Left ventricle myocardium superior (tissue), 1 donor: ENCODE results near the gene EVX2. TPM values are rescaled to one million over a fixed set of nuclear protein-coding genes. Genes with fewer than 3 reads are reported as not detected.

Experiments
- ATAC-seq: fragments of 200-7000 bp; cut with Tn5 transposase; one replicate; pipeline ENCODE4 v1.9.1; 2020; ENCODE audit warnings: mild to moderate bottlenecking, moderate library complexity
- DNase-seq: peaks from one replicate; pipeline ENCODE4 v3.0.0-alpha.2; 2020
- intact Hi-C: fragments of 100-400 bp; cut with micrococcal nuclease; formaldehyde crosslinking; loops from one replicate; pipeline ENCODE4 v1.11.0; 2022
- total RNA-seq: library from RNA; stranded (reverse); fragmentation: NEBNext Ultra II Directional; extraction: Animal tissue kit (Norgen Biotek cat#: 25700); gene quantifications from one replicate; pipeline ENCODE4 v1.2.1, GENCODE V29; 2021
- donor health status: DM: no; HTN: yes; CAD: no; lungs with severe emphysema.

Gene EVX2
- total RNA-seq, 1 donor from 2014 or later = not detected

DNA sequence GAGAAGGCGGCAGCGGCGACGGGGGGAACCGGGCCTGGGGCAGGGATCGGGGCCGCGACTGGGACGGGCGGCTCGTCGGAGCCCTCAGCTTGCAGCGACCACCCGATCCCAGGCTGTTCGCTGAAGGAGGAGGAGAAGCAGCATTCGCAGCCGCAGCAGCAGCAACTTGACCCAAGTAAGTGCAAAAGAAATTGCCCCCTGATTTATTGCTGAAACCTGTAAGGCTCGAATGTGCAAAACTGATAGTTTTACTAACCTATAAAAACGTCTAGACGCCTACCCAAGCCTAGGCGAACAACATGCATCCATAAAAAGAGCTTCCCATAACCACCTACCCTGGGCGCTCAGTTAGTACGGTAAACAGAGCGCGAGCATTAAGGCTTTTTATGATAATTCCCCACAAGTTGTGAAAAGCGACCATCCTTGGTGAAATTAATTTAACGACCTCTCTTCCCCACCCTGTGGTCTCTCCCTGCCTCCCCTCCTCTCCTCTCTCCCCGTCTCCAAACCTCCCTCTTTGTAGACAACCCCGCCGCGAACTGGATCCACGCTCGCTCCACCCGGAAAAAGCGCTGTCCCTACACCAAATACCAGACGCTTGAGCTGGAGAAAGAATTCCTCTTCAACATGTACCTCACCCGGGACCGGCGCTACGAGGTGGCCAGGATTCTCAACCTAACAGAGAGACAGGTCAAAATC lies 39.8 kb upstream of the EVX2 start:
- intact Hi-C loops = no loop called here

DNA sequence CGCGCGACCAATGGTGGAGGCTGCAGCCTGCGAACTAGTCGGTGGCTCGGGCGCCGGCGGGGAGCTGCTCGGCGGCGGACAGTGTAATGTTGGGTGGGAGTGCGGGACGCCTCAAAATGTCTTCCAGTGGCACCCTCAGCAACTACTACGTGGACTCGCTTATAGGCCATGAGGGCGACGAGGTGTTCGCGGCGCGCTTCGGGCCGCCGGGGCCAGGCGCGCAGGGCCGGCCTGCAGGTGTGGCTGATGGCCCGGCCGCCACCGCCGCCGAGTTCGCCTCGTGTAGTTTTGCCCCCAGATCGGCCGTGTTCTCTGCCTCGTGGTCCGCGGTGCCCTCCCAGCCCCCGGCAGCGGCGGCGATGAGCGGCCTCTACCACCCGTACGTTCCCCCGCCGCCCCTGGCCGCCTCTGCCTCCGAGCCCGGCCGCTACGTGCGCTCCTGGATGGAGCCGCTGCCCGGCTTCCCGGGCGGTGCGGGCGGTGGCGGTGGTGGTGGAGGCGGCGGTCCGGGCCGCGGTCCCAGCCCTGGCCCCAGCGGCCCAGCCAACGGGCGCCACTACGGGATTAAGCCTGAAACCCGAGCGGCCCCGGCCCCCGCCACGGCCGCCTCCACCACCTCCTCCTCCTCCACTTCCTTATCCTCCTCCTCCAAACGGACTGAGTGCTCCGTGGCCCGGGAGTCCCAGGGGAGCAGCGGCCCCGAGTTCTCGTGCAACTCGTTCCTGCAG lies 39.1 kb upstream of the EVX2 start, which contains the start of gene HOXD9:
Gene HOXD9, plus strand, starts transcription at position 37 of the 728 bp plus-strand sequence. Its CDS starts 50 bp downstream, at position 87.
- DNase-seq = no peak
- intact Hi-C loops = no loop called here
- peak; percentile 35 for ATAC-seq

More for the DNA sequence above, 39.8 kb upstream of the EVX2 start:
- ATAC-seq = no peak
- no peak for DNase-seq

DNA sequence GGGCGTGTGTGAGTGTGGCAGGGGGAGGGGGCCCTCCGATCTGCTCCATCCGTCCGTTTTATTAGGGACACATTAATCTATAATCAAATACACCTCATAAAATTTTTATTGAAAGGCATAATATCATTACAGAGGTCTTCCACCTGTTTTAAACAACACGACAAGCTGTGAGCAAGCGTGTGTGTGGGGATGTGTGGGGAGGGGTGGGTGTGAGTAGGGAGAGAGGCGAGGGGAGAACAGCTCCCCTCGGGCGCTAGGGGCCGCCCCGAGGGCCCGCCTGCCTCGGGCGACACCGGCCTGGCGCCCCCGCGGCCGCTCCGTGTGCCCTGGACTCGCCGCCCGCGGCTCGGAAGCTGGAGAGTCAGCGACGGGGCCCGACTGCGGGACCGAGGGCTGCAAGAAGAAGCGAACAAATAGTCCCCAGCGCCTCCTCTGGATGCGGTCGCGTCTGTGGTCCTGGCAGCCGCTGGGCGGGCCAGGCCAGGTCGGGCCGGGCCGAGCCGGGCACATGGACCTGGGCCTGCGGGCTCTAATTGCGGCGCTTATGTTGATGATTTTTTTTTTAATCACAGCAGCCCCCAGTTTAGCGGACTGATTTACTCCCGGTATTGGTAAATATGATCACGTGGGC lies 38.4 kb upstream of the EVX2 start:
- ATAC-seq (no peak), DNase-seq (no peak)
- intact Hi-C loops = no loop called here

DNA sequence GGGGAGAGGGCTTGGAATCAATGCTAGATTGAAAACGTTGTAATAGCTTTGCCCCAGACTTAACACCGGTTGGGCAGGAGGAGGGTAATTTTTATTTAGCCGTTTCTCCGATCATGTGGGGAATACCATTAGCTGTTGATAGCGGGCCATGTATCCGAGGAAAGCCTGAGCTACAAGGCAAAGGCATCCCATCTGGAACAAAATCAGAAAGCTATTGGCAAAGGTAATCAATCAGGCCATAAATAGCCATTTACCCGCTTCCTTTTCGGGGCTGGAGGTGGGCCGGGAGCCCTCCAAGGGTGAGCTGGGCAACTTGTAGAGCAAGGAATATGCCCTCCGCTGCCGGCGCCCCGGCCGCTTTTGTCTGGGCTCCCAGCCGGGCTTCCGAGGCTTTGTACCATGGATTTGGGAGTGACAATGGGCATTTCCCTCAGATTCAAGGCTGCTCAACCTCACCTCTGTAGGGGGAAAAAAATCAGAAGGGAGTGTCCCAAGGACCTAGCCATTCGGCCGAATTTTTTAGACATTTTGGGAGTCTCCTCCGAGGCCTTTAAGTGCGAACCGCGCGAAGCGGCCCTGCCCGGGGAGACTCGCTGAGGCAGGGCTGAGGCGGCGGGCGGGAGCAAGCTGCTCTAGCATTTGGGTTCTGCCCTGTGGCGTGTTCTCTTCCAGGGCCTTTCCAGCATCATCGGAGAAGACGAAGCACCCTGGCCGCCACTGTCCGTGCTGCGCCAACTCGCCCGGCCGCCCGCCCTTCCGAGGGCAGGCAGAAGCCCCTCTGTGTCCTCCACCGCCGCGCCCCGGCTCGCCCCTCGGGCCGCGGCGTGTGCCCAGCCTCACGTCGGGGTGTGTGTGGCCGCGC lies 37.7 kb upstream of the EVX2 start:
- DNase-seq (no peak), ATAC-seq (no peak)
- intact Hi-C loops = no loop called here

DNA sequence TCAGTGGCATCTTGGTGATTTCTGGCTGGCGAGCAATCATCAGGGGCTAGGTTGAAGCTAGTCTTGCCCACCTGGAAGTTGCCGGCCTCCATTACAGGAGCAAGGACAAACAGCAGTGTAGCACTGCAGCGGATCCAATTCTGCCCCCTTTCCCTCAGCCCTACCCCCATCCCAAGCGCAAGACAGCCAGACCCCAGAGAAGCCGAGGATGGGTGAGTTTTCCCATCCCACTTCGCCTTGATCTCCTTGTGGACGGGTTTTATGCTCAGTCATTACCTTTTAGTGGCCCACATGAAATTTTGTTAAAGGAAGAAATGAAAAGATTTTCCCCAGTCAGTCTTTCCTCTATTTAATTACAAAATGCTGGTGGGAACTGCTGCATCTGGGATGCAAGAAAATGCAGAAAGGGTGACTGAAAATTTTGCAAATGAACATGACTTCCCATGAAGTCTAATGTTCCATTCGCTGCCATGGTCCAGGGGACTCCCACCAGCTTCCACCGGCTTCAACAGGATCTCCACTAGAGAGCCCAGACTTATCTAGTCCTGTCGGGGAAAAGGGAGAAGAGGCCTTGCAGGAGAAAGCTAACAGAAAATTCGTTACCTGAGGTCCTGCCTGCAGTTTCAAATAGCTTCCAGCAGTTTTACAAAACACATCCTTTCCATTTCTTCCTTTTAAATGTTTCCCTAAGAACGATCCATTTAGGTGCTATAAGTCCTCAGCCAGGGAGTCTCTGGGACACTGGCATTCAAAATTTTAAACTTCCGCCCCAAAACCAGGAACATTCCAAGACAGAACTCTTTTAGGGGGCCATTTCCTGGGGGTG lies 36.8 kb upstream of the EVX2 start:
- no peak for DNase-seq
- intact Hi-C loops = no loop called here

DNA sequence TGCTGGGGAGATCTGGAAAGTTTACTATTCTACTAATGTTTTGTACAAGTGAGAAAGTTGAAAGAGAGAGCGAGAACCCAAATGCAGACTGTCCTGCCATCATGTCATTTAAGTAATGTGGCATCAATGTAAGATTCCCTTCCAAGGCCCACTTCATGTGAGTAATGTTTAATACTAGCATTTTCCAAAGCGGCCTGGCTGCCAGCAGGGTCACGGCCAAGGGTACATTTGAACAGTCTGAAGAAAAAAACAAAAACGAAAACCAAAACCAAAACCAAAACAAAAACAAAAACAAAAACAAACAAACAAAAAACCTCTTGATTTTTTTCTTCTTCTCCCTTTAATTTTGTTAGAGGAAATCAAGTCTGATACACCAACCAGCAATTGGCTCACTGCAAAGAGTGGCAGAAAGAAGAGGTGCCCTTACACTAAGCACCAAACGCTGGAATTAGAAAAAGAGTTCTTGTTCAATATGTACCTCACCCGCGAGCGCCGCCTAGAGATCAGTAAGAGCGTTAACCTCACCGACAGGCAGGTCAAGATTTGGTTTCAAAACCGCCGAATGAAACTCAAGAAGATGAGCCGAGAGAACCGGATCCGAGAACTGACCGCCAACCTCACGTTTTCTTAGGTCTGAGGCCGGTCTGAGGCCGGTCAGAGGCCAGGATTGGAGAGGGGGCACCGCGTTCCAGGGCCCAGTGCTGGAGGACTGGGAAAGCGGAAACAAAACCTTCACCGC lies 35.0 kb upstream of the EVX2 start:
- DNase-seq (no peak), ATAC-seq (no peak)
- intact Hi-C loops = no loop called here

More for the DNA sequence above, 36.8 kb upstream of the EVX2 start:
- no peak for ATAC-seq

DNA sequence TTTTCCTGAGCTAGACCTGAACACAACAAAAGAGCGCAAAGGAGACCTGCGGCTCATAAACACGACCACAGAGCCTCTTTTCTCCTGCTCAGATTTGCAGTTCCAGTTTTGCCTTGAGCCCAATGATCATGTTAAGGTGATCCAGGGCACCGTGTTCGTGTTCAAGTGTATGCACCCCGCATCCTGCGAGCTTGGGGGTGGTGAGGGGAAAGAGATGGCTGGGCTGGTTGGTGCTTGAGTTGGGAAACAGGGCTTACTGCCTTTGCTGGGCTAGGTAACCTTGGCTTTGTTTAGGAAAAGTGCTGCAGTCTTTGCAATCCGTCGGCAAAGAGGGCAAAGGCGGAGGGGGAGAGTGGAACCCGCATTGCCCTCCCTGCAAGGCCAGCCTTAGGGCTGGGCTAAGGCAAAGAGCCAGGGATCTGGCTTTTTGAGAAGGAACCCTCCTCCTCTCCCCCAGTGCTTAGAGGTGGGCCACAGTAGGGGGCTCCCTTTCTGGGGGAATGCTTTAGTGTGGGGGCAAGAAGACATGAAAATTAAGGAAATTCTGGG lies 34.1 kb upstream of the EVX2 start:
- no peak for ATAC-seq

DNA sequence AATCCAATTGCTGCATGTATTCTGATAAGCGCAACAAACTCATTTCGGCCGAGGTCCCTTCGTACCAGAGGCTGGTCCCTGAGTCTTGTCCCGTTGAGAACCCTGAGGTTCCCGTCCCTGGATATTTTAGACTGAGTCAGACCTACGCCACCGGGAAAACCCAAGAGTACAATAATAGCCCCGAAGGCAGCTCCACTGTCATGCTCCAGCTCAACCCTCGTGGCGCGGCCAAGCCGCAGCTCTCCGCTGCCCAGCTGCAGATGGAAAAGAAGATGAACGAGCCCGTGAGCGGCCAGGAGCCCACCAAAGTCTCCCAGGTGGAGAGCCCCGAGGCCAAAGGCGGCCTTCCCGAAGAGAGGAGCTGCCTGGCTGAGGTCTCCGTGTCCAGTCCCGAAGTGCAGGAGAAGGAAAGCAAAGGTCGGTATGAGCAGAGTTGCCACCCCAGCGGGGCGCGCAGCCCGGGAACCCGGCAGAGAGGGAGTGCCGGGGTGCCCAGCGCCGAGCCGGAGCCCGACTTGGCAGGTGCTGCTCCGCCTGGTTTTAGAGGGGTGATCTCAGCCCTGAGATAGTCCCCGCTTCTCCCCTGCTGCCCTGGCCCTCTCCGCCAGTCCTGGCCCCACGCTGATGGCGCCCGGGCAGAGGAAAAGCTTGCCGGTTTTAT lies 33.5 kb upstream of the EVX2 start:
- ATAC-seq (no peak), DNase-seq (no peak)
- intact Hi-C loops = no loop called here

More for the DNA sequence above, 34.1 kb upstream of the EVX2 start:
- DNase-seq = no peak
- intact Hi-C loops = no loop called here

DNA sequence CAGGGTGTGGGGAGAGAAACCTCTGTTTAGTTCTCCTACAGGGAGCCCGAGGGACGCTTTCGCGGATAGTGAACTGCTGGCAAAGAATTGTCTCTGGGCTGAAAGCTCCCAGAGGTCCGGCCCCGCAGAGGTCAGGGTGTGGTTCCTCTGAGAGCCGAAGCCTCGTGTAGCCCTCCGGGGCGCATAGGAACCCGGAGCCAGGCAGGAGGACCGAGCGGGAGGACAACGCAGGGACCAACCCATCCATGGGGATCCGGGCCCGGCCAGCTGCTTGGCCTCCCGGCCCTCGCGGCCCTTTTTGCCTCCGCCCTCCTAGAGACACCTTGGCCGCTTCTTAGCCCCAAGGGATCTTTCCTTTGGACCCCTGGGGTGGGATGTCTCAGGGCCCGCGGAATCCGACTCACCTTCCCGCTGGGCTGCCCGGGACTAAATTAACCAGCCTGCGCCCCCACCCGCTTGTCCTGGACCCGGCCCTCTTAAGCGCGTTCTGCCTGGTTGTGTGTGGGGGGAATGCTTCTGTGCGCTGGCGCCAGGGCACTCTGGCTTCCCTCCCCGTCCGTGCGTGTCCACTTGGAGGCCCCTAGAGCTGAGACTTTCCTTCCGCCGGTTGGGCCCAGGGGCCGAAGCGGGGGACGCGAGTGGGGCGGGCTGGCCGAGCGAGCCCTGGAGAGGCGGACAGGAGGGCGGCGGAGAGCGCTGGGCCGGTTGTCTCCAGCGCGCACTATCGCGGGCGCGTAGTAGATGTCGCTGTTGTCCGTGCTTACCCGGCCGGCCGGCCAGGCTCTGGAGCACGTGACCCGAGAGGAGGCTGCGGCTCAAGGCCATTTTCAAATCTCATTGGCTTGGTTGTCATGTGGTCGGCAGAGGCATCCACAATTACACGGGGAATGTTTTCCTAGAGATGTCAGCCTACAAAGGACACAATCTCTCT lies 32.4 kb upstream of the EVX2 start, which contains the start of gene HOXD10:
Gene HOXD10, plus strand, starts transcription at position 896 of the 931 bp plus-strand sequence. CDS start 56 bp downstream, outside the sequence.
- no peak for ATAC-seq
- DNase-seq = no peak
- intact Hi-C loops = no loop called here

DNA sequence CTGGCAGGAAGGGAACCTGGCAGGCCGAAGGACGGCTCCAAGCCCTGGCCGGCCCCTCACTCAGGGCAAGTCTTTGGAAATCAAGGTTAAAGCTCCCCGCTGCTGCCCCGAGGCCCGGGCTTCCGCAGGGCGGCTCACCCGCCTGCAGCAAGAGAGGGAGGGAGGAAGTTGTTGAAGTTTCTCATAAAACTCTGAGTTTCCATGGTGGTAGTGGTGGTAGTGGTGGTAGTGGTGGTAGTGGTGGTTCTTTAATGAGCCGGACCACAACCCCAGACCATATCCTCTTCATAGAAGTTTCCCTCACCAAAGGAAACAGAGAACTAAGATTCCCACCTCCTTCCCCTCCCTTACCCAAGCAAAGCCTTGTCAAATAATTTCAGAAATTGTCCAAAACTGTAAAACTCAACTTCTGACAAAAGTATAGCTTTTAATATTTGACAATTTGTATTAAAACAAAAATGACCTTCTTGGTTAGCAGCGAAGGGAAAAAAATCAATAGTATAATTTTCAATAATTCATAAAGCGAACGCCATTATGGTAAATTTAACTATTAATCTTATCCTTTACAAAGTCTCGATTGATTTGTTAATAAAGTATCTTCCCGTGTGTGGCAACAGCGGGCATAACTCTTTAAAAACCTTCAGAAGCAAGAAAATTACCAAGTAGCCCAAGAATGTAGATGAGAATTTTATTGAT lies 31.3 kb upstream of the EVX2 start:
- no peak for DNase-seq
- intact Hi-C loops = no loop called here

DNA sequence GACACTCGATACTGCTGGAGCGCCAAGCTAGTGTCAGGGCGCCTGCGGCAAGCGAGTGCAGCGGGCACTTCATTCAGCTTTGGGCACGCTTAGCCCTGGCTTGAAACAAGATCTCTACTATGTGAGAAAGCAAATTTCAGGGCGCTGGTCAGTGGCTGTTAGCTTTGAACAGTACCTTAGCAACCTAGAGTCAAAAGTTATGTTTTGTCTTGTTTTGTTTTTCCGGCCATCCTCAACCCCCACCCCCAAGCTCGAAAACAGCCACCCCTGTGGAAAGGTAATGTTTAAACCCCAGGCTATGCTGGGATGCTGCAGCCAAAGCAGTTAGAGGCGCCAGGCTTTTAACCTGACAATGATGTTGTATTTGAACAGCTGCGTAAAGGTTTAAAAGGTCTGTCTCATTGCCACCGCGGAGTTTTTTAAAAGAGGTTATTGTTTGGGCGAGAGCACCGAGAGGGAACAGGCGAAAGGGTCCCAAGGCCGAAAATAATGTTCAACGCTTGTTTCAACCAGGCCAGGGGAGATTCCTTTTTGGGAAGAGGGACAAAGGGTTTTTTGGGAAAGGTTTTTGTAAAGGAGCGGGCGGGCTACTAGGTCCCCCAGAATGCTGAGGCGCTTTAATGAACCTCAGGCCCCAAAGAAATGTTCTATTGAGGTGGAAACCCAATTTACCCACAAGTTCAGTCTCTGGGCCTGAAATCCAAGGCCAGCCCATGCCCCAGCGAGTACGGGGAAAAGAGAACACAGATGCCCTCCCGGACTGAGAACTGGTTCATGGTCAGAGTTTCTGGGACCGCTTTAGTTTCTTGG lies 30.6 kb upstream of the EVX2 start:
- intact Hi-C loops = no loop called here
- no peak for ATAC-seq
- DNase-seq = no peak

More for the DNA sequence above, 31.3 kb upstream of the EVX2 start:
- no peak for ATAC-seq

DNA sequence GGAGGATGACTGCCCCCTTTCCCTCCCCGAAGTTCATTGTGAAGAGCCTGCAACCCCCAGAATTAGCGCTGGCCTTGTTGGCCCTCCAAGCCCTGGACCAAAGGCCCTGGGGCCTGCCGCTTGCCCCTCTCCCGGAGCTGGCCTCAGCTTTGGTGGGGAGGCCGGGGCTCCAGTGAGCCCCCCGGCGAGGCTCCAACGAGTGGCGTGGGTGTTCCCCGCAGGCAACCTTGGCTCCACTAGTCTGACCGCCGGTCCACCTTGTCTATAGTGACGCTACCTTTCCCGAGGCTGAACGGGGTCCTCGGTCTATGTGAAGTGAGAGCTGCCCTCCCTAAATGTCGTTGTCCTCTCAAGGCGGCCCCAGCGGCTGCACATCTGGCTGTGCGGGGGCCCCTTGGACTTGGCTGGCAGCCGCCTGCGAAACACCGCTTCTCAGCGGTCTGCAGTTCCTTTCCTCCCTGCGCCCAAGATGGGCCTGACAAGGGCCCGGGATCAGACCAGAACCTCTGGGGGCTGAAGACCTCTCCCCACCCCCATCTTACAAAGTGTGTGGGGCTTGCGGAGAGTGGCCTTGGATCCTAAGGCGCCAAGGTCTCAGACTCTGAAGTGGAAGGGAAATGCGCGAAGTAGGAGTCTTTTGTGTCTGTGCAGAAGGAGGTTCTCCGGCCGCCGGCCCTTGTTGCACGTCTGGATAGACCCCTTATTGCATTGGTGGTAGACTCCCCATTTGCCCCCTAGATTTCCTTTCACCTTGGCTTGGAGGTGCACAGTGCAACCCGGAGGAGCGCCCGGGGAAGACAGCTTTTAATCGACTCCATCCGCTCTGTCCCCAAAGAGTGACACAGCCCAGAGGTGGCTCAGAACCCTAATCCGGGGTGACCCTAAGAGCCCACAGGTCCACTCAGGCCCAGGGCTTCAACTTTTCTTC lies 28.9 kb upstream of the EVX2 start:
- intact Hi-C loops = no loop called here
- ATAC-seq = no peak

DNA sequence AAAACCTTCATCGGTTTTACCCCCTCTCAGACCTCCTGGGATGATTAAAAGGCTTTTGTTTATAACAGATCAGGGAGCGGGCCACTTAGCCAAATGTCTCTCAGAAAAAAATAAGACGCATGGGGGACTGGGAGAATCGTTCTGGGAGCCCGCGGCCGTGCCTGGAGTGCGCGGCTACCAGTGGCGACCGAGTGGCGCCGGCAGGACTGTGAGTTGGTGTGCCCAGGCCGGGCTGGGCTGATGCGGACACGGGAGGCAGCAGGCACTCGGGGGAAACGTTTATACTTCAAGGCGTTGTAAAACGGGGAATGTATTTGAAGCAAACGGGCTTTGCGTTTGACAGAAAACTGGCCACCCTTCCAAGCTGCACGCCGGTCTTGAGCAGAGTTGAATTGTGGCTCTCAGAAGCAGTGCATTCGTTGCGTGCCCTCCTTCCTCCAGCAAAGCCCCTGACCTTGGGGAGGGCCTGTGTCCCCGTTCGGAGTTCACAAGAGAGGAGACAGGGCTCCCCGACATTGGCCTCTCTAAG lies 28.1 kb upstream of the EVX2 start:
- intact Hi-C loops = no loop called here
- DNase-seq (no peak), ATAC-seq (no peak)

More for the DNA sequence above, 28.9 kb upstream of the EVX2 start:
- no peak for DNase-seq
